Measurements from ENCODE around the gene CAV2. TPM values are rescaled to one million over a fixed set of nuclear protein-coding genes. Genes with fewer than 3 reads are reported as not detected.

CAV2 gene
- total RNA-seq, 1 donor from 2014 or later: 161 TPM

DNA sequence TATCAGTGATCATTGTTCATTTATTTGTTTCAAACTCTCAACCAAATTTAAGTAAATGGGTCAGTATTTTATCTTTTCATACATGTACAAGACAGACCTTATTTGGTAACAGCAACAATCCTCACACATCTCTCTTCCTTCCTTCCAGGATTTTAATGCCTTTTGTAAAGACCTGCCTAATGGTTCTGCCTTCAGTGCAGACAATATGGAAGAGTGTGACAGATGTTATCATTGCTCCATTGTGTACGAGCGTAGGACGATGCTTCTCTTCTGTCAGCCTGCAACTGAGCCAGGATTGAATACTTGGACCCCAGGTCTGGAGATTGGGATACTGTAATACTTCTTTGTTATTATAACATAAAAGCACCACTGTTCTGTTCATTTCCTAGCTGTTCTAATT, 6.3 kb downstream of the CAV2 start:
- Mint-ChIP-seq H3K27ac (ENCODE audit: unreplicated experiment) (no peak overlapping the region), H3K4me1 (ENCODE audit: low read depth, unreplicated experiment) (peaks cover 17% of the 10 kb centered on the region), H3K4me3 (ENCODE audit: unreplicated experiment) (no peak overlapping the region), H3K27me3 (ENCODE audit: low read depth, unreplicated experiment) (no peaks in the 10 kb centered on the region), H3K9me3 (ENCODE audit: unreplicated experiment) (no peaks in the 10 kb centered on the region), H3K36me3 (ENCODE audit: low read depth, unreplicated experiment) (peaks cover 23% of the 10 kb centered on the region)
- H3K79me2 ChIP-seq (ENCODE audit: insufficient read depth, low read length): peaks cover 48% of the 10 kb centered on the region
- TF ChIP-seq, protein P1, sequence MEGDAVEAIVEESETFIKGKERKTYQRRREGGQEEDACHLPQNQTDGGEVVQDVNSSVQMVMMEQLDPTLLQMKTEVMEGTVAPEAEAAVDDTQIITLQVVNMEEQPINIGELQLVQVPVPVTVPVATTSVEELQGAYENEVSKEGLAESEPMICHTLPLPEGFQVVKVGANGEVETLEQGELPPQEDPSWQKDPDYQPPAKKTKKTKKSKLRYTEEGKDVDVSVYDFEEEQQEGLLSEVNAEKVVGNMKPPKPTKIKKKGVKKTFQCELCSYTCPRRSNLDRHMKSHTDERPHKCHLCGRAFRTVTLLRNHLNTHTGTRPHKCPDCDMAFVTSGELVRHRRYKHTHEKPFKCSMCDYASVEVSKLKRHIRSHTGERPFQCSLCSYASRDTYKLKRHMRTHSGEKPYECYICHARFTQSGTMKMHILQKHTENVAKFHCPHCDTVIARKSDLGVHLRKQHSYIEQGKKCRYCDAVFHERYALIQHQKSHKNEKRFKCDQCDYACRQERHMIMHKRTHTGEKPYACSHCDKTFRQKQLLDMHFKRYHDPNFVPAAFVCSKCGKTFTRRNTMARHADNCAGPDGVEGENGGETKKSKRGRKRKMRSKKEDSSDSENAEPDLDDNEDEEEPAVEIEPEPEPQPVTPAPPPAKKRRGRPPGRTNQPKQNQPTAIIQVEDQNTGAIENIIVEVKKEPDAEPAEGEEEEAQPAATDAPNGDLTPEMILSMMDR (IDR thresholded peaks at IDR 0.05; ENCODE audit: insufficient read depth, low read depth, low read length): no peak
- no peak for TF ChIP-seq EZH2 (IDR thresholded peaks at IDR 0.05; ENCODE audit: insufficient read depth, low read length)
- FAIRE-seq (no peak), DNase-seq (ENCODE audit: low read depth) (no peak)
- peaks cover 34% of the 10 kb centered on the region for H3K36me3 ChIP-seq (ENCODE audit: insufficient read depth, low read length)
- H3K4me1 ChIP-seq (ENCODE audit: insufficient read depth, low read length): peaks cover 16% of the 10 kb centered on the region
- no peak overlapping the region for H3K9ac ChIP-seq (ENCODE audit: low read length)
- no peaks in the 10 kb centered on the region for H3K9me3 ChIP-seq (ENCODE audit: insufficient read depth, low read depth, low read length)
- no peak overlapping the region for H3K27ac ChIP-seq (ENCODE audit: low read depth, low read length)
- no peaks in the 10 kb centered on the region for H4K20me1 ChIP-seq (ENCODE audit: insufficient read depth, low read length)
- no peak overlapping the region for H3K4me3 ChIP-seq (ENCODE audit: insufficient read depth, low read depth, low read length)
- H3K27me3 ChIP-seq (ENCODE audit: insufficient read depth, low read length): no peaks in the 10 kb centered on the region
- H3K4me2 ChIP-seq (ENCODE audit: low read length): peak overlapping the region; percentile 1
- H2AFZ ChIP-seq (ENCODE audit: low read depth, low read length): no peak overlapping the region

GRCh38 chr7:116509982-116510579, 10.5 kb downstream of the CAV2 start:
- FAIRE-seq: peak; percentile 43
- H3K4me1 ChIP-seq (ENCODE audit: insufficient read depth, low read length): peaks cover 26% of the 10 kb centered on the region

DNA sequence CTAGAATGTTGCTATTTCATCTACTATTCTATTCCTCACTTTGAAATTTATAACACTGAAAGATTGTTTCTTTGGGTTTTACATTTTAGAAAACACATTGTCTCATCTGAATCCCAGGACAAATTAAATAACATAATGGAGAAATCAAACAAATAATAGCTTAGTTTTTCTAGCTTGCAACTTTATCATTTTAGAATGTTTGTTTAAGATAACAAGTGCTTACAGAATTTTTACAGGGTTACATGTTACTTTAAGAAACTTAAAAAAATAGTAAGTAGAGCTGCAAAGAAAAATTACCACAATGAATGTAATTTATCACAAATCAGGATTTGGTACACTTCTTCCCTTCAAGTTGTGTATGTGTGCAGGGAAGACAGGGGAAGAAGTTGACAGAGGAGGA, 11.3 kb downstream of the CAV2 start:
- H3K27ac ChIP-seq (ENCODE audit: low read depth, low read length): peak overlapping the region; percentile 26
- TF ChIP-seq EZH2 (IDR thresholded peaks at IDR 0.05; ENCODE audit: insufficient read depth, low read length): no peak
- FAIRE-seq (no peak), DNase-seq (ENCODE audit: low read depth) (no peak)
- peaks cover 26% of the 10 kb centered on the region for H3K4me1 ChIP-seq (ENCODE audit: insufficient read depth, low read length)
- no peaks in the 10 kb centered on the region for H4K20me1 ChIP-seq (ENCODE audit: insufficient read depth, low read length)
- Mint-ChIP-seq H3K9me3 (ENCODE audit: unreplicated experiment) (no peaks in the 10 kb centered on the region), H3K27ac (ENCODE audit: unreplicated experiment) (no peak overlapping the region), H3K27me3 (ENCODE audit: low read depth, unreplicated experiment) (no peaks in the 10 kb centered on the region), H3K36me3 (ENCODE audit: low read depth, unreplicated experiment) (peaks cover 10% of the 10 kb centered on the region), H3K4me3 (ENCODE audit: unreplicated experiment) (no peak overlapping the region), H3K4me1 (ENCODE audit: low read depth, unreplicated experiment) (peaks cover 22% of the 10 kb centered on the region)
- no peak overlapping the region for H3K9ac ChIP-seq (ENCODE audit: low read length)
- H3K9me3 ChIP-seq (ENCODE audit: insufficient read depth, low read depth, low read length): no peaks in the 10 kb centered on the region
- H3K4me3 ChIP-seq (ENCODE audit: insufficient read depth, low read depth, low read length): no peak overlapping the region
- no peaks in the 10 kb centered on the region for H3K27me3 ChIP-seq (ENCODE audit: insufficient read depth, low read length)
- no peak overlapping the region for H3K4me2 ChIP-seq (ENCODE audit: low read length)
- peaks cover 21% of the 10 kb centered on the region for H3K36me3 ChIP-seq (ENCODE audit: insufficient read depth, low read length)
- H3K79me2 ChIP-seq (ENCODE audit: insufficient read depth, low read length): peaks cover 2% of the 10 kb centered on the region
- no peak overlapping the region for H2AFZ ChIP-seq (ENCODE audit: low read depth, low read length)

More at GRCh38 chr7:116509982-116510579, 10.5 kb downstream of the CAV2 start:
- Mint-ChIP-seq H3K4me3 (ENCODE audit: unreplicated experiment) (no peak overlapping the region), H3K9me3 (ENCODE audit: unreplicated experiment) (no peaks in the 10 kb centered on the region), H3K27ac (ENCODE audit: unreplicated experiment) (no peak overlapping the region), H3K4me1 (ENCODE audit: low read depth, unreplicated experiment) (peaks cover 27% of the 10 kb centered on the region), H3K36me3 (ENCODE audit: low read depth, unreplicated experiment) (peaks cover 17% of the 10 kb centered on the region), H3K27me3 (ENCODE audit: low read depth, unreplicated experiment) (no peaks in the 10 kb centered on the region)
- no peak overlapping the region for H3K9ac ChIP-seq (ENCODE audit: low read length)
- DNase-seq (ENCODE audit: low read depth): no peak
- H2AFZ ChIP-seq (ENCODE audit: low read depth, low read length): no peak overlapping the region
- no peak overlapping the region for H3K27ac ChIP-seq (ENCODE audit: low read depth, low read length)
- TF ChIP-seq, protein P1 (IDR thresholded peaks at IDR 0.05; ENCODE audit: insufficient read depth, low read depth, low read length): no peak
- TF ChIP-seq EZH2 (IDR thresholded peaks at IDR 0.05; ENCODE audit: insufficient read depth, low read length): no peak
- no peaks in the 10 kb centered on the region for H3K9me3 ChIP-seq (ENCODE audit: insufficient read depth, low read depth, low read length)
- H3K27me3 ChIP-seq (ENCODE audit: insufficient read depth, low read length): no peaks in the 10 kb centered on the region
- H3K4me3 ChIP-seq (ENCODE audit: insufficient read depth, low read depth, low read length): no peak overlapping the region
- H3K79me2 ChIP-seq (ENCODE audit: insufficient read depth, low read length): peaks cover 9% of the 10 kb centered on the region
- H3K4me2 ChIP-seq (ENCODE audit: low read length): no peak overlapping the region
- H3K36me3 ChIP-seq (ENCODE audit: insufficient read depth, low read length): peaks cover 27% of the 10 kb centered on the region
- H4K20me1 ChIP-seq (ENCODE audit: insufficient read depth, low read length): no peaks in the 10 kb centered on the region

Measured in astrocyte (in vitro differentiated cells and primary cell).